GM19397 (cell line): ENCODE results near the gene RAB17.

Experiments
- ATAC-seq: cut with Tn5 transposase; IDR thresholded peaks from one replicate; pipeline ENCODE4 v1.9.1; 2021; ENCODE audit warnings: mild to moderate bottlenecking, moderate library complexity; ENCODE audit not compliant: unreplicated experiment

Gene RAB17

DNA sequence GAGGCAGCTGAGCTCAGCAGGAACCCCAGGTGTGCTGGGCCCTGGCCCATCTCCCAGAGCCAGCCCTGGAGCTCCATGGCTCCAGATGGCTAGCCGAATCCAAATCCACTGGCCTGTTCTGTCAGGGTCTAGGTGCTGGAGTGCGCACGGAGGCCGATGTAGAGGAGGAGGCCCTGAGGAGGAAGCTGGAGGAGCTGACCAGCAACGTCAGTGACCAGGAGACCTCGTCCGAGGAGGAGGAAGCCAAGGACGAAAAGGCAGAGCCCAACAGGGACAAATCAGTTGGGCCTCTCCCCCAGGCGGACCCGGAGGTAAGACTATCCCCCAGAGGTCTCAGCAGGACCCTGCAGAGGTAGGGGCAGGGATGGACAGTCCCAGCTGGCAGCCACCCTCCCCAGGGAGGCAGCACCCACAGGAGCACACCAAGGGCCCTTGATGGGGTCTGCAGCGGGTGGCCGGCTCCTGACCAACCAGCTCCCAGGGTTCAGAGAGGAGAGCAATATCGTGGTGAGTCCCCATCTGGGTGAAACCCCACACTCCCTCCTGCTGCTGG, 50.2 kb downstream of the RAB17 start:
- ATAC-seq = no peak

DNA sequence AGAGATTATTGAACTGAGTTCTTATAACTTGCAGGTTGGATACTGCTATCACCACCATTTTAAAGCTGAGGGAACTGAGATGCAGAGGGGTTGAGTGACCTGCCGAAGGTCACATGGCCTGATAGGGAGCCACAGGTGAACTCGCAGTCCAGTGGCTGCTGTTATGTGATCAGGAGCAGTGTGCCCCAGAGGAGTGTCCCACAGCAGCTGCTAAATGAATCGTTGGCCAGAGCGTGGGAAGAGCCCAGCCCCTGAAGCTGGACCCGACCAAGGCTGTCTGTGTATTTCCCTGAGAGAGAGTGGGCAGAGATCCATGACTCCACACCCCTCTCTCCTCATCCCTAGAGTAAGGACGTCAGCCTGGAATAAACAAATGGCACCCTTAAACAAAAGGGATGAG, 50.9 kb downstream of the RAB17 start:
- no peak for ATAC-seq

GRCh38 chr2:237538901-237539300, 51.6 kb downstream of the RAB17 start:
- no peak for ATAC-seq

- no peak for ATAC-seq
Observed at GRCh38 chr2:237538001-237538720, 52.4 kb downstream of the RAB17 start.

DNA sequence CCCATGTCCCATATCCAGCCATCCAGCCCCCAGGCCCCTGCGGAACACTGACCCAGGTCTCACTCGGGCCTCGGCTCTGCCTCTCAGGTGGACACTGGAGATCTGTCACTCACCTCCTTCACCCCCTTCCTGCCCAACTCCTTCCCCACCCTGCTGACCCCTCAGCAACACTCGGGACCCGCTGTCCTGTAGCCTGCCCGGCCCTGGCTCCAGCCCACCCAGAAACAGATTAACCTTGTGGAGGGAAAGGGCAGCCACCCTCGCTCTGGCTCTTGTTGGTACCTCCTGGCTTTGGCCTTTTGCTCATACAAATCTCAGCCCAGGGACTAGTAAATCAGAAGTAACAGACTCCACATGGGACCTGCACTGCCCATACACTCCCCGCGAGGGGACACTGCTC, 53.9 kb downstream of the RAB17 start:
- no peak for ATAC-seq

DNA sequence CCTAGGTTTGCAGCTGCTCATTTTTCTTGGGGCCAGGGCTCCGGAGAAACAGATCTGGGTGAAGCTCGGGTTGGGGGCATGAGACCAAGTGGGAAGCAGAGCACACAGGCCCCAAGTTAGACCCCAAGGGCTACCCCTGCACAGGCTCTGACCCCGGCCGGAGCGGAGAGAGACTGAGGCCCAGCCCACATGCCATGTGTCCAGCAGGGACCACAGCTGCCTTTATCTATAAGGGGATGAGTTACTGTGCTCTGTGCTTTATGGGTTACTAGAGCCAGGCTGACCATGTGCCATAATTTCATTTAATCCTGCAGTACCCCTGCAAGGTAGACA, 54.5 kb downstream of the RAB17 start:
- no peak for ATAC-seq

DNA sequence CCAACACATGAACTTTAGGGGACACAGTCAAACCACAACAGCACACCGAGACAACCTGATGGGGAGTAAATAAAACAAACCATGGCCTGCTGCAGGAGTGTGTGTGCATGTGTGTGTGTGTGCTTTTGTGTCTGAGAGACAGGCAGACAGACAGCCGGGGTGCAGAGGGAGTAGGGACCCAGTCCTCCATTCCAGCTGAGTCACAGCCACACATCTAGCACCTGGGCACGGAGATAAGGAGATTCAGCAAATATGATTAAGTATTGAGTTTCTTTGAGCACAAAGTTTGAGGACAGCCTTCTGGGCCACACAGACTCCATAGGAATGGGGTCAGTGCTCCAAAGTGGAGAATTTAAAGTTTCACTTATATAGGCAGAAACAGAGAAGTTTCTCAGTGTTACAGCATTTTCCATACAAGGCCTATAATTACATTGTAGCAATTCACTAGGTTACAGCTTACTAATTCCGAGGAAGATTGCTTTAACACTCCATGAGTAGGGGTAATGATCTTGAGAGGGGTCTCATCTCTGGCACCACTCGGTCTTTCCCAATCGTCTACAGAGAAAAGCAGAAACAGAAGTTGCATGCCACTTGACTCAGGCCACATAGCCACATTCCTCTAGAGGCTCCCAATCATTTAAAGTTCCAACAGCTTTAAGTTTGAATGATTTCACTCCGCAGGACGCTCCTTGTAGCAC, 55.0 kb downstream of the RAB17 start:
- no peak for ATAC-seq

- ATAC-seq = no peak
Observed at GRCh38 chr2:237534380-237534779, 56.2 kb downstream of the RAB17 start.

DNA sequence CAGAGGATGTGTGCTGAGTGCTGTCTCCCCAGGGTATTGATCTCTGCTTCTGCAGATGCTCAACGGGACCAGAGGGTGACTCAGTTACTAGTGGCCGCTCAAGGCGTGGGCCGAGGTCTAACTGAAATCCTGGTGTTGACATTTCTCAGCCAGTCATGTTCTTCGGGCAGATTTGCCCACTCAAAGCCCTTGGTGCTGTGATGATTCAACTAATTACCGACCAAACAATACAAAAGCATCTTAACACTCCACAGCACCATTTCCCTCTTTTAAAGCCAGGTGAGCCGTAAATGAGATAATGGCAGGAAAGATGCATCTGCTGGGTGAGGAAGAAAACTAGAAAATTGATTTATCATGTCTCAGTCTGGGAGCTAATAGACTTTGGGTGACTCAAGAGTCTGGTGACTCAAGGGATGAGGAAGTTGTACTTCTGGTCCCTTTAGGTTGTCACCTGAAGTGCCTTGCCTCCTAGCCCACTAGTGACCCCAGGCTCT, 56.8 kb downstream of the RAB17 start:
- ATAC-seq = no peak

DNA sequence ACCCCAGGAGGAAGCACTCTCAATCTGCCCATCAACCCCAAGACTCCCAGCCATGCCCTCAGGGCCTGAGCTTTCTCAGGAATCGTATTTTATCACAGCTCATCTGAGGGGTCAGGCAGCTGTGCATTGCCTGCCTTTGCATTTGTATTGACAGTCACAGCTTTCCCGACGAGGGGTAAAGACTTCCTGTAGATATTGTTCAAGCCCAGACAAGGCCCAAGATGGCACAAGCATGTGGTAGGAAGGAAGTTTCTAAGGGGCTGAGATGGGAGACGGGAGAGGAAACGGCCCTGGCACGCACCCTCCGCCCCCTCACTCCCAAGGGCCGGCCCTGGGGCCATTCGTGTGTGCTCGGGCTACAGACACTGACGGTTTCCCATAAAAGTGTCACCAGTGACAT, 58.4 kb downstream of the RAB17 start:
- no peak for ATAC-seq

GRCh38 chr2:237530472-237531433, 59.8 kb downstream of the RAB17 start:
- no peak for ATAC-seq

GRCh38 chr2:237529452-237530402, 60.8 kb downstream of the RAB17 start:
- no peak for ATAC-seq

GRCh38 chr2:237527766-237528165, 62.8 kb downstream of the RAB17 start:
- no peak for ATAC-seq

- no peak for ATAC-seq
Observed at GRCh38 chr2:237527233-237527632, 63.3 kb downstream of the RAB17 start.

DNA sequence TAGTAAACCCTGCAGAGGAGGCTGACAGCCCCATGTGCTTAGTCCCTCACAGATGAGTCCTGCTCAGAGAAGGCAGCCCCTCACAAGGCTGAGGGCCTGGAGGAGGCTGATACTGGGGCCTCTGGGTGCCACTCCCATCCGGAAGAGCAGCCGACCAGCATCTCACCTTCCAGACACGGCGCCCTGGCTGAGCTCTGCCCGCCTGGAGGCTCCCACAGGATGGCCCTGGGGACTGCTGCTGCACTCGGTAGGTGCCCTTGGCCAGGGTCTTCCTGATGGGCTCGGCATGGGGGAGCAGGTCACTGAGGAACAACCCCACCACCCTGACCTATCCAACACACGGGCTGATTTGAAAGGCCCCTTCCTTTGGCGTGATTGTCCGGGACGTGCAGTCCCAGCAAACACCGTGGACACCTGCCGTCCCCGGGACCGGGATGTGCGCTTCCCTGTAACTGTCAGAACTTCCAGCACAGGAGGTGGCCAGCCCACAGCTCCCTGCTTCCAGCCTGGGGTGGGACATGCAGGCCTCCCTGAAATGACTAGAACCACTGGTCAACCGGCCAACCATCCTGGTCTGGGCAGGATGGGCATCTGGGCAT, 64.9 kb downstream of the RAB17 start:
- ATAC-seq = no peak

GRCh38 chr2:237524631-237525030, 65.9 kb downstream of the RAB17 start:
- no peak for ATAC-seq
